Natural killer cell (primary cell): ENCODE measurements around the gene PDIA6. TPM values are rescaled to one million over a fixed set of nuclear protein-coding genes. Genes with fewer than 3 reads are reported as not detected.

Source experiments
- ATAC-seq, 3 donors: fragments of 150-1000 bp in 2 of 3; fragments of 200-7000 bp in 1 of 3; cut with Tn5 transposase; 1 replicate in 1 of 3; 2 replicates in 2 of 3; pipeline ENCODE4 v1.10.0; 2021; ENCODE audit warnings: mild to moderate bottlenecking in 2 of 3, moderate library complexity in 2 of 3
- DNase-seq, 2 donors: peaks; one replicate each; pipeline versions ENCODE4 v3.0.0 to v3.0.0-alpha.2; 2013 to 2021; ENCODE audit warnings: mixed read lengths in 1 of 2
- H3K27ac ChIP-seq: one replicate; pipeline ENCODE4 v1.5.1; 2013; ENCODE audit warnings: mild to moderate bottlenecking, low read length
- H3K27me3 ChIP-seq: one replicate; pipeline ENCODE4 v1.6.1; 2013; ENCODE audit warnings: low read length; ENCODE audit not compliant: control insufficient read depth, insufficient read depth
- H3K36me3 ChIP-seq: one replicate; pipeline ENCODE4 v1.6.1; 2013; ENCODE audit warnings: low read length; ENCODE audit not compliant: control insufficient read depth, insufficient read depth
- H3K4me1 ChIP-seq: one replicate; pipeline ENCODE4 v1.6.1; 2013; ENCODE audit warnings: low read length; ENCODE audit not compliant: control insufficient read depth, insufficient read depth
- H3K4me3 ChIP-seq: one replicate; pipeline ENCODE4 v1.5.1; 2013; ENCODE audit warnings: low read length
- H3K9me3 ChIP-seq: one replicate; pipeline ENCODE4 v1.6.1; 2013; ENCODE audit warnings: low read length; ENCODE audit not compliant: control insufficient read depth, insufficient read depth
- H3K27ac Mint-ChIP-seq, 2 donors: one replicate each; pipeline ENCODE4 v1.8.0; 2022; ENCODE audit warnings: mild to moderate bottlenecking in 2 of 2, mixed read lengths in 2 of 2, moderate library complexity in 1 of 2
- H3K27me3 Mint-ChIP-seq, 2 donors: one replicate each; pipeline ENCODE4 v1.8.0; 2022; ENCODE audit warnings: low read depth in 2 of 2, mixed read lengths in 2 of 2
- H3K36me3 Mint-ChIP-seq: one replicate; pipeline ENCODE4 v1.8.0; 2022; ENCODE audit warnings: mixed read lengths
- H3K4me1 Mint-ChIP-seq, 2 donors: one replicate each; pipeline ENCODE4 v1.8.0; 2022; ENCODE audit warnings: mixed read lengths in 2 of 2
- H3K4me3 Mint-ChIP-seq: one replicate; pipeline ENCODE4 v1.8.0; 2022; ENCODE audit warnings: mild to moderate bottlenecking, moderate library complexity, mixed read lengths
- H3K9me3 Mint-ChIP-seq, 2 donors: one replicate each; pipeline ENCODE4 v1.8.0; 2022; ENCODE audit warnings: mixed read lengths in 2 of 2
- CTCF ChIP-seq: fragments of 200-600 bp; IDR thresholded peaks from one replicate; pipeline ENCODE4 v1.8.0; 2022; ENCODE audit warnings: antibody characterized with exemption
- WGBS: methylation state at CpG from one replicate; pipeline ENCODE4 v1.1.7; 2013; ENCODE audit warnings: missing lambda C conversion rate; ENCODE audit not compliant: insufficient coverage; 5-methylcytosine and 5-hydroxymethylcytosine counted together
- intact Hi-C: fragments of 100-400 bp; cut with micrococcal nuclease; formaldehyde crosslinking; loops from one replicate; pipeline ENCODE4 v1.14.2; 2022
- total RNA-seq, 4 donors: library from RNA; stranded (reverse); fragments of 120-200 nt in 1 of 4; gene quantifications; one replicate each; pipeline versions ENCODE4 v1.2.3 to v1.2.4, GENCODE V29; 2013 to 2022

Gene PDIA6
- total RNA-seq, 3 donors from 2014 or later (not counting 1 experiment from before 2014, with no cell fraction given), result 57.4 to 81.2 (median 58.7) TPM

GRCh38 chr2:10741139-10741538, 71.4 kb downstream of the PDIA6 start:
- intact Hi-C loops, result no loop called here
- Mint-ChIP-seq H3K4me3 (no peak overlapping the region), H3K36me3 (no peaks in the 10 kb centered on the region), H3K27me3 (peaks cover 0 to 3% of the 10 kb centered on the region in 2 donors), H3K27ac (no peak overlapping the region), H3K4me1 (no peaks in the 10 kb centered on the region), H3K9me3 (no peaks in the 10 kb centered on the region)
- no peak overlapping the region for H3K27ac ChIP-seq
- no peaks in the 10 kb centered on the region for H3K9me3 ChIP-seq
- no peaks in the 10 kb centered on the region for H3K4me1 ChIP-seq
- no peaks in the 10 kb centered on the region for H3K27me3 ChIP-seq
- no peak for TF ChIP-seq CTCF
- H3K36me3 ChIP-seq, result no peaks in the 10 kb centered on the region
- WGBS, result 49% methylated on average over 2 of the region's 2 CpGs
- H3K4me3 ChIP-seq, result no peak overlapping the region
- DNase-seq (no peak), ATAC-seq (no peak)

- WGBS, result 98% methylated on average over 3 of the region's 3 CpGs
- no peak overlapping the region for H3K27ac Mint-ChIP-seq
- no peaks in the 10 kb centered on the region for H3K36me3 Mint-ChIP-seq
- Histone ChIP-seq H3K27me3 (no peaks in the 10 kb centered on the region), H3K4me3 (no peak overlapping the region), H3K36me3 (no peaks in the 10 kb centered on the region), H3K9me3 (no peaks in the 10 kb centered on the region), H3K4me1 (no peaks in the 10 kb centered on the region), H3K27ac (no peak overlapping the region)
- intact Hi-C loops, result no loop called here
- H3K4me3 Mint-ChIP-seq, result no peak overlapping the region
- no peak for TF ChIP-seq CTCF
- DNase-seq, result no peak
- H3K9me3 Mint-ChIP-seq, result no peaks in the 10 kb centered on the region
- ATAC-seq, result no peak
- H3K4me1 Mint-ChIP-seq, result no peaks in the 10 kb centered on the region
- peaks cover 0 to 3% of the 10 kb centered on the region in 2 donors for H3K27me3 Mint-ChIP-seq
Observed at GRCh38 chr2:10740226-10740625, 72.4 kb downstream of the PDIA6 start.

- peaks cover 0 to 12% of the 10 kb centered on the region in 2 donors for H3K27me3 Mint-ChIP-seq
- H3K27ac Mint-ChIP-seq, result no peak overlapping the region
- no peaks in the 10 kb centered on the region for H3K27me3 ChIP-seq
- no peak for TF ChIP-seq CTCF
- H3K36me3 Mint-ChIP-seq, result no peaks in the 10 kb centered on the region
- no peaks in the 10 kb centered on the region for H3K9me3 Mint-ChIP-seq
- H3K4me3 ChIP-seq, result no peak overlapping the region
- ATAC-seq (no peak), DNase-seq (no peak)
- H3K36me3 ChIP-seq, result no peaks in the 10 kb centered on the region
- 96% methylated on average over 6 of the region's 6 CpGs for WGBS
- H3K9me3 ChIP-seq, result no peaks in the 10 kb centered on the region
- intact Hi-C loops, result no loop called here
- H3K4me1 ChIP-seq, result no peaks in the 10 kb centered on the region
- H3K4me3 Mint-ChIP-seq, result no peak overlapping the region
- no peaks in the 10 kb centered on the region for H3K4me1 Mint-ChIP-seq
- H3K27ac ChIP-seq, result no peak overlapping the region
Observed at GRCh38 chr2:10738192-10738591, 74.4 kb downstream of the PDIA6 start.

- no peaks in the 10 kb centered on the region for H3K36me3 Mint-ChIP-seq
- intact Hi-C loops, result no loop called here
- H3K27ac ChIP-seq, result no peak overlapping the region
- no peaks in the 10 kb centered on the region for H3K27me3 ChIP-seq
- H3K4me1 Mint-ChIP-seq, result no peaks in the 10 kb centered on the region
- TF ChIP-seq CTCF, result no peak
- H3K4me3 Mint-ChIP-seq, result no peak overlapping the region
- no peaks in the 10 kb centered on the region for H3K4me1 ChIP-seq
- peaks cover 0 to 15% of the 10 kb centered on the region in 2 donors for H3K27me3 Mint-ChIP-seq
- DNase-seq (no peak), ATAC-seq (no peak)
- no peaks in the 10 kb centered on the region for H3K36me3 ChIP-seq
- no peaks in the 10 kb centered on the region for H3K9me3 Mint-ChIP-seq
- H3K4me3 ChIP-seq, result no peak overlapping the region
- 96% methylated on average over 4 of the region's 5 CpGs for WGBS
- no peak overlapping the region for H3K27ac Mint-ChIP-seq
- no peaks in the 10 kb centered on the region for H3K9me3 ChIP-seq
Observed at GRCh38 chr2:10733980-10734379, 78.6 kb downstream of the PDIA6 start.
